Muscle layer of colon (tissue), 2 donors: ENCODE data around the gene KIRREL3.
A peak's percentile ranks its signal among the peaks of the same experiment; 100 is the strongest.

Experiments used
- H3K27ac ChIP-seq: one replicate; pipeline ENCODE4 v1.7.0; 2013; ENCODE audit warnings: low read depth, mild to moderate bottlenecking, low read length, moderate library complexity
- H3K27me3 ChIP-seq, 2 donors: one replicate each; pipeline ENCODE4 v1.7.0; 2013; ENCODE audit warnings: low read length in 2 of 2, mild to moderate bottlenecking in 2 of 2; ENCODE audit not compliant: insufficient read depth in 2 of 2, control insufficient read depth in 1 of 2
- H3K36me3 ChIP-seq: one replicate; pipeline ENCODE4 v1.7.0; 2013; ENCODE audit warnings: mild to moderate bottlenecking, low read length; ENCODE audit not compliant: insufficient read depth
- H3K4me1 ChIP-seq: one replicate; pipeline ENCODE4 v1.7.0; 2013; ENCODE audit warnings: mild to moderate bottlenecking, low read length; ENCODE audit not compliant: insufficient read depth
- H3K4me3 ChIP-seq, 2 donors: one replicate each; pipeline ENCODE4 v1.7.0; 2013; ENCODE audit warnings: low read length in 2 of 2, low read depth in 1 of 2, mild to moderate bottlenecking in 1 of 2, moderate library complexity in 1 of 2
- H3K9ac ChIP-seq: one replicate; pipeline ENCODE4 v1.7.0; 2013; ENCODE audit warnings: low read length
- H3K9me3 ChIP-seq: one replicate; pipeline ENCODE4 v1.7.0; 2013; ENCODE audit warnings: mild to moderate bottlenecking, low read length
- donor health status: abdominal sarcoma.
- donor health status: Adenocarcinoma of cecum.

Gene KIRREL3

GRCh38 chr11:126485021-126485792 lies 515.4 kb downstream of the KIRREL3 start:
- Histone ChIP-seq H3K27ac (no peak overlapping the region), H3K36me3 (no peaks in the 10 kb centered on the region), H3K4me1 (peaks cover 14% of the 10 kb centered on the region), H3K4me3 (no peak overlapping the region), H3K9ac (no peak overlapping the region), H3K9me3 (no peaks in the 10 kb centered on the region), H3K27me3 (no peaks in the 10 kb centered on the region)

GRCh38 chr11:126484266-126484665 lies 516.3 kb downstream of the KIRREL3 start:
- no peaks in the 10 kb centered on the region for H3K27me3 ChIP-seq
- no peak overlapping the region for H3K4me3 ChIP-seq
- H3K27ac ChIP-seq = no peak overlapping the region
- no peaks in the 10 kb centered on the region for H3K36me3 ChIP-seq
- H3K4me1 ChIP-seq = peaks cover 17% of the 10 kb centered on the region
- H3K9me3 ChIP-seq = no peaks in the 10 kb centered on the region
- H3K9ac ChIP-seq = no peak overlapping the region

GRCh38 chr11:126483621-126484195 lies 516.9 kb downstream of the KIRREL3 start:
- no peak overlapping the region for H3K27ac ChIP-seq
- H3K36me3 ChIP-seq = no peaks in the 10 kb centered on the region
- no peaks in the 10 kb centered on the region for H3K27me3 ChIP-seq
- H3K4me1 ChIP-seq = peaks cover 17% of the 10 kb centered on the region
- H3K4me3 ChIP-seq = no peak overlapping the region
- no peak overlapping the region for H3K9ac ChIP-seq
- no peaks in the 10 kb centered on the region for H3K9me3 ChIP-seq

- Histone ChIP-seq H3K27me3 (no peaks in the 10 kb centered on the region), H3K9me3 (no peaks in the 10 kb centered on the region), H3K4me1 (peaks cover 17% of the 10 kb centered on the region), H3K36me3 (no peaks in the 10 kb centered on the region), H3K9ac (no peak overlapping the region), H3K27ac (no peak overlapping the region), H3K4me3 (no peak overlapping the region)
Measured at GRCh38 chr11:126482586-126483108, 517.9 kb downstream of the KIRREL3 start.

GRCh38 chr11:126481303-126481680 lies 519.3 kb downstream of the KIRREL3 start:
- no peak overlapping the region for H3K27ac ChIP-seq
- no peaks in the 10 kb centered on the region for H3K9me3 ChIP-seq
- H3K9ac ChIP-seq = no peak overlapping the region
- H3K36me3 ChIP-seq = no peaks in the 10 kb centered on the region
- H3K4me1 ChIP-seq = peaks cover 17% of the 10 kb centered on the region
- no peak overlapping the region for H3K4me3 ChIP-seq
- H3K27me3 ChIP-seq = no peaks in the 10 kb centered on the region

GRCh38 chr11:126480410-126481302 lies 519.9 kb downstream of the KIRREL3 start:
- Histone ChIP-seq H3K9me3 (no peaks in the 10 kb centered on the region), H3K27me3 (no peaks in the 10 kb centered on the region), H3K9ac (no peak overlapping the region), H3K4me1 (peaks cover 14% of the 10 kb centered on the region), H3K36me3 (no peaks in the 10 kb centered on the region), H3K27ac (peak overlapping the region; percentile 79), H3K4me3 (peak overlapping the region in 1 of 2 donors; percentile 36)

- peaks cover 7% of the 10 kb centered on the region for H3K4me1 ChIP-seq
- H3K36me3 ChIP-seq = no peaks in the 10 kb centered on the region
- peak overlapping the region; percentile 79 for H3K27ac ChIP-seq
- no peak overlapping the region for H3K4me3 ChIP-seq
- H3K9ac ChIP-seq = no peak overlapping the region
- no peaks in the 10 kb centered on the region for H3K27me3 ChIP-seq
- H3K9me3 ChIP-seq = no peaks in the 10 kb centered on the region
Measured at GRCh38 chr11:126480015-126480409, 520.6 kb downstream of the KIRREL3 start.

- H3K27ac ChIP-seq = no peak overlapping the region
- no peaks in the 10 kb centered on the region for H3K9me3 ChIP-seq
- H3K4me1 ChIP-seq = peaks cover 7% of the 10 kb centered on the region
- H3K4me3 ChIP-seq = no peak overlapping the region
- H3K9ac ChIP-seq = no peak overlapping the region
- no peaks in the 10 kb centered on the region for H3K27me3 ChIP-seq
- H3K36me3 ChIP-seq = no peaks in the 10 kb centered on the region
Measured at GRCh38 chr11:126479178-126479930, 521.2 kb downstream of the KIRREL3 start.

GRCh38 chr11:126478466-126478865 lies 522.1 kb downstream of the KIRREL3 start:
- Histone ChIP-seq H3K27ac (no peak overlapping the region), H3K36me3 (no peaks in the 10 kb centered on the region), H3K9ac (no peak overlapping the region), H3K9me3 (no peaks in the 10 kb centered on the region), H3K4me1 (peaks cover 7% of the 10 kb centered on the region), H3K4me3 (no peak overlapping the region), H3K27me3 (no peaks in the 10 kb centered on the region)

GRCh38 chr11:126477535-126478305 lies 522.9 kb downstream of the KIRREL3 start:
- Histone ChIP-seq H3K4me1 (peaks cover 7% of the 10 kb centered on the region), H3K36me3 (no peaks in the 10 kb centered on the region), H3K9ac (no peak overlapping the region), H3K27ac (no peak overlapping the region), H3K4me3 (no peak overlapping the region), H3K27me3 (no peaks in the 10 kb centered on the region), H3K9me3 (no peaks in the 10 kb centered on the region)
